Stimulated activated CD8-positive, alpha-beta memory T cell treated with anti-CD3 and anti-CD28 coated beads, Interleukin-7, amount 100 ng/mL, for 24 hours (primary cell): ENCODE measurements around the gene ASCC3.
"Not testable (repeated sequence)": the region's sequence is repeated elsewhere in the genome, so short reads cannot be mapped to it uniquely, and the experiment has no call there.

ENCODE experiments used
- DNase-seq: peaks from one replicate; pipeline ENCODE4 v3.0.0-alpha.2; 2020; ENCODE audit warnings: low read depth

The ASCC3 gene

GRCh38 chr6:100662264-100662663 is 218.9 kb downstream of the ASCC3 start:
- no peak for DNase-seq

DNA sequence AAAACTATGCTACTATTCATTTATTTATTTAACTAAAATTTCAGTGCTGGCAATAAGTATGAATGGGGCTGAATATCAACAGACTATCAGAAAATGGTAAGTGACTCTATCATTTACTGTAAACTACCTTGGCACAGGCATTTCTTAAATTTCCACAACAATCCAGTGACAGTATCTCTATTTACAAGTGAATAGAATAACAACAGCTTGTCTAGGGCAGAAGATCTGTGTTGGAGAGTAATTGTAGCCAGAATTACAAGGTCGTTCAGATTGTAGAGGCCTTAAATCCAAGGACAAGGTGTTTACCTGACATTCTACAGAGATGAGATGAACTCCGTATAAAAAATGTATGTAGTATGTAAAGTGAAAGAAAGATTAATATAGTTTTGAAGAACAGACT is 222.6 kb downstream of the ASCC3 start:
- DNase-seq: no peak

DNA sequence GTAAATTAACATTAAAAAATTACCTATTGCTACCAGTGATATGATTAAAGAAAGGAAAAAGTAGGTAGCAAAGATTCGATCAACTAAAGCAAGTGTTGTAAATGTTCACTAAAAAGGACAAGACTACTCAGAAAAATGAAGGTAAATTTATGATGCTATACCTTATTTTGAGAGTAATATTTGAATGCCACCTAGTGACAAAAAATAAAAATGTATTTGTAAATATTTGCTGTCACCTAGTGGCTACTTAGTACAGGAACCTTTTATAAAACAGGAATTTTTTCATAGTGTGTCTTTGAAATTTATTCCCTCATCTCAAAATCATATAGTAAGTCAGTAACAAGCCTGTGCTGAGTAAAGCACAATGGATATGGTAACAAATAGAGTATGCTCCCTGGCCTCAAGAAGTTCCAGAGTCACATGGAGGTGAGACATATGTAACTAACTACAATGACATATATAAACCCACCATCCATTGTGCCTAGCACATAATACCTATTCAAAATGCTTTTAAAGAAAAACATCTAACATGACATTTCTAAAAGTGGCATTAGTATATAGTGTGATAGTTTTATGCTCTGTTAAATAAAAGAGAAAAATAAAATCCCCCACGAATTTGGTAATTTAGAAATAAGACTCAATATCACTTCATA is 223.3 kb downstream of the ASCC3 start:
- DNase-seq: no peak

- not testable (repeated sequence) for DNase-seq
These were observed 240.0 kb downstream of the ASCC3 start for GRCh38 chr6:100641147-100641546.

DNA sequence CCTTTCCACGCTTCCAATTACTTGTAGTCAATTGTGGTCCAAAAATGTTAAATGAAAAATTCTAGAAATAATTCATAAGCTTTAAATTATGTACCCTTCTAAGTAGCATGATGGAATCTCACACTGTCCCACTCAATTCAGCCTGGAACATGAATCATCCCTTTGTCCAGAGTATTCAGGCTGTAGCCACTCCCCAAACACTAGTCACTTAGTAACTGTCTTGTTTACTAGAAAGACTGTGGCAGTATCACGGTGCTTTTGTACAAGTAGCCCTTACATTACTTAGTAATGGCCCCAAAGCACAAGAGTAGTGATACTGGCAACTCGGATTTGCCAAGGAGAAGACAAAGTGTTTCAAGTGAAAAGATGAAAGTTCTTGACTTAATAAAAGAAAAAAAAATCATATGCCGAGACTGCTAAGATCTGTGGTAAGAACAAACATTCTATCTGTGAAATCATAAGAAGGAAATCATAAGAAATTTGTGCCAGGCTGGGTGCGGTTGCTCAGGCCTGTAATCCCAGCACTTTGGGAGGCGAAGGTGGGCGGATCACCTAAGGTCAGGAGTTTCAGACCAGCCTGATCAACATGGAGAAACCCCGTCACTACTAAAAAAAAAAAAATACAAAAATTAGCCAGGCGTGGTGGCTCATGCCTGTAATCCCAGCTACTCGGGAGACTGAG is 247.9 kb downstream of the ASCC3 start:
- DNase-seq: no peak

- no peak for DNase-seq
These were observed 250.6 kb downstream of the ASCC3 start for GRCh38 chr6:100630536-100630935.

GRCh38 chr6:100627911-100628758 is 253.0 kb downstream of the ASCC3 start:
- DNase-seq: no peak

GRCh38 chr6:100626721-100627120 is 254.4 kb downstream of the ASCC3 start:
- no peak for DNase-seq

- DNase-seq: no peak
These were observed 258.0 kb downstream of the ASCC3 start for GRCh38 chr6:100622907-100623692.

DNA sequence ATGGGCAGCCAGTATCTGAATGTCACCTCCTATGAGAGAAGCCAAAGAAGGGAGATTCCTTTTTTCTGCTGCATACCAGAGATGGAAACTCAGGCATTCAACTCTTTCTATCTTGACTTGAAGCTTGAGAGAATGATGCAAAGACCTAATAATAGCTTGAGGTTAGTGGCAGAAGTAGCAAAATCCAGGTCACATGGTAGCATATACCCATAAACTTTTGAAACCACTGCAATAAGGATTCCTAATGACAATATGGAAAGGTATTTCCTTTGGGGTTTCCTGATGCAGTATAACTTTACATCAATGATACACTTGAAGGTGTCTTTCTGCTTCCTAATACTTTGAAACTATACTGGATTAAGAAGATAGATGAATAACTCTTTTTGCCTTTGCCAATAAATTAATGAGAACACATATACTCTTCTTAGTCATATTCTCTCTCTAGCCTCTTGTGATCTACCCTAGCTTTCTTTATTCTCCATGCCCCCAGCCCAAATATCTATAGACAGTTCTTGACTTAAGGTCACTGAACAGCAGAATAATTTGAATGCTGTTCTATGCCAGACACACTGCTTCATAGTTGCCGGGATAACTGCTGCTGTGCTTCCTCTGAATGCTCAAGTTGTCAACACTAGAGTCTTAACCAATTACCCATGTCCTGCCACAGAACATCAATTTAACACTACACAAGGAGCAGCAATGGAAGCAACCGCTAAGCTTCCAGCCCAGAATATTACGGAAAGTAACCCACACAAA is 260.9 kb downstream of the ASCC3 start:
- no peak for DNase-seq

GRCh38 chr6:100618351-100618671 is 262.8 kb downstream of the ASCC3 start:
- no peak for DNase-seq

DNA sequence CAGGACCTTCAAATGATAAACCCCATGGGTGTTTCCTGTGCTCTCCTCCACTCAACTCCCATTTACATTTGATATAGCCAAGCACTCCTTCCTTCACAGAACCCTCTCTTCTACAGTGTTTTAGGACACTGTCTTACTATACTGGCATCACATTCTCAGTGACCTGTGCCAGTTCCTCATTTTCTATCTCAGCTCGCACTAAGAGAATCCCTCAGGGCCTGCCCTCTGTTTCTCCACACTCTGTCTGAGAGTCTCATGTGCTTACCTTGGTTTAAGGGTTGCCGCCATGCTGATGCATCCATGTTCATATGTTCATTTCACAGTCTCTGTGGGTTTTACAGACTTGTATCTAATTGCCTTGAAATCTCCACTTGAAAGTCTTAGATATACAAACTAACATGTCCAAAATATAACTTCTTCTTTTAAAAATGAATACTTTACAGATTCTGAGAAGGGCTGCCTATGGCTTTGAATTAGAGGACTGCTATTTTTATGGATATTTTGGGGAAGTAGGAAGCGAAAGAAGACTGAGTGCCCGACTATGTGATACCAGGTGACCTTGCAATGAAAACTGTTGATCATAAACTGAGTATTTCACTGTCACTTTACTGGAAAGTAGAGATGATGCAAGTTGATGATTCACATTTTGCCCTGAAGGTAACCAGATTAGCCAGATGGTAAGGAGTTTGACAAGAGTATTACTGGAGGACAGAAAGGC is 263.3 kb downstream of the ASCC3 start:
- no peak for DNase-seq

GRCh38 chr6:100614933-100615332 is 266.2 kb downstream of the ASCC3 start:
- DNase-seq: no peak

DNA sequence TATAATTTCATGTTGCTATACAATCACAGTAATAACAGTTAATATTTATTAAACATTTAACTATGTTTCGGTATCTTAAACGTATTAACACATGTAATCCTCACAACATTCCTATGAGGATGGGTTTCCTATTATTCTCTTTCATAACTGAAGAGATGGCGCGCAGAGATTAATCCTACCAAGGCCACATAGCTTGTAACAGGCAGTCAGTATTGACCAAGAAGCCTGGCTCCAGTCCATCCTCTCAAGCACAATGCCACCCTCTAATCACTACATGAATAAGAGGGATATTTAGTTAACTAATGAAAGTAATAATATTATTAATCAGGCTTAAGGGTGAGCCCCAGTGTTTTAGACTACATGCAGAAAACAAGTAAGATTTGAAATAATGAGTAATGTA is 266.7 kb downstream of the ASCC3 start:
- DNase-seq: no peak

GRCh38 chr6:100613656-100614055 is 267.5 kb downstream of the ASCC3 start:
- DNase-seq: no peak

DNA sequence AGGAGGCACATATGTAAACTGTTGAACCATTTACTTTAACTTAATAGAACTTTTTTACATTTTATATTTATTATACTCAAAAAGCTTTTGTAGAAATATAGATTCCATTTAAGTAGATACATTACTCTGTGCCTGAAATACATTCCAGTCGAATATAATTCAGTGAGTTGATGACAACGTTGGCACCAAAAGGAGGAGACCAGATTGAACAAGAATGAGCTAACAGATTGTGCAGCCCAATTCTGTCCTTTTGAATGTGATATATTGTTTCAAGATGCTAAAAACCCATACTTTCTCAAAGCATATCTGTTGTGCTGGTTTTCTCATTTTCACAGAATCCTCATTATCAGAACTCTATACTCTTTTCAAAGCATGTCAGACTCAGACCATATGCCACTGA is 269.0 kb downstream of the ASCC3 start:
- DNase-seq: no peak

GRCh38 chr6:100599088-100599770 is 281.9 kb downstream of the ASCC3 start:
- no peak for DNase-seq

DNA sequence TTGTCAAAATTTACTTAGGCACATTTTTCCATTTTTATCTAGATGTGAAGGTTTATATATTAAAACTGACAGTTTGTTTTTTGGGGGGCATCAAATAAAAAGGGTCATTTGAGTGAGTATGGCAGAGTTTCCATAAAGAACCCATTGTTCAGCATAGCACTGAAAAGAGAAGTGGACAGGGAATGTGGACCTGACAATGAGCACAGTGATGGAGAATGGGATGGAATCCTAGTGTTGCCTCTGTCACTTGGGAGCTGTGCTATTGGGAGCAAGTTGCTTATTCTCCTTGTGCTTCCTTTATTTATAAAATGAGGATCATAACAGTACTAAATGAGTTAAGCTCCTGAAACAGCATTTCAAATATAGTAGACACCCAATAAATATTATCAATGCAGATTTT is 285.7 kb downstream of the ASCC3 start:
- DNase-seq: no peak

- no peak for DNase-seq
These were observed 287.6 kb downstream of the ASCC3 start for GRCh38 chr6:100593522-100593921.

DNA sequence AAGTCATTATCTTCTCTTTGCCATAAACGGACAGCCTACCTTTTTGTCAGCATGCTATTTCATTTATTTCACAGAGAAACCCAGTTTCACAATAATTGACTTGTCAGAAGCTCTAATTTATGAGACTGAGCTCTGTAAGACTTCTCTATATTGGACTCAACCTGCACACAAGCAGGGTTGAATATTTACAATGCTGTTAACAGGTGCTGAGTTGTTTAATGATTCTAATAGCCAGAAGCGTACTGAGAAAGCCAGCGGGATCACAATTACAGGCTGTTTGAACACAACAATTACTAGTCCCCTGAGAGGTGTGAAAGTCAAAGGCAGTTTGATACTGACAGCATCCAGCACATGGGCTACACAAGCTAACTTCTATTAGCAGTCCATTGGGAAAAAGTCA is 288.2 kb downstream of the ASCC3 start:
- no peak for DNase-seq
